Stimulated activated CD8-positive, alpha-beta memory T cell treated with anti-CD3 and anti-CD28 coated beads, Interleukin-7, amount 100 ng/mL, for 1 hour (primary cell): ENCODE measurements around the gene HSPBP1.

Source experiments
- DNase-seq, 2 donors: peaks; one replicate each; pipeline ENCODE4 v3.0.0-alpha.2; 2020; ENCODE audit warnings: low read depth in 2 of 2

The HSPBP1 gene

GRCh38 chr19:55275851-55276719 lies 3.8 kb downstream of the HSPBP1 start:
- no peak for DNase-seq

GRCh38 chr19:55273978-55274707 lies 5.8 kb downstream of the HSPBP1 start:
- DNase-seq: no peak

GRCh38 chr19:55272142-55272541 lies 7.8 kb downstream of the HSPBP1 start:
- DNase-seq: no peak

- DNase-seq: no peak
These were observed 9.6 kb downstream of the HSPBP1 start for GRCh38 chr19:55270172-55270942.

- DNase-seq: no peak
These were observed 10.6 kb downstream of the HSPBP1 start for GRCh38 chr19:55269299-55269698.

GRCh38 chr19:55266840-55267239 lies 13.1 kb downstream of the HSPBP1 start:
- DNase-seq: no peak

GRCh38 chr19:55266404-55266803 lies 13.5 kb downstream of the HSPBP1 start:
- no peak for DNase-seq

- DNase-seq: no peak
These were observed 14.1 kb downstream of the HSPBP1 start for GRCh38 chr19:55265723-55266386.

- no peak for DNase-seq
These were observed 14.7 kb downstream of the HSPBP1 start for GRCh38 chr19:55265173-55265572.

GRCh38 chr19:55264531-55264930 lies 15.4 kb downstream of the HSPBP1 start:
- no peak for DNase-seq

GRCh38 chr19:55262359-55262758 lies 17.6 kb downstream of the HSPBP1 start:
- no peak for DNase-seq

GRCh38 chr19:55261671-55262126 lies 18.2 kb downstream of the HSPBP1 start:
- DNase-seq: no peak

- DNase-seq: no peak
These were observed 20.2 kb downstream of the HSPBP1 start for GRCh38 chr19:55259540-55260210.

- DNase-seq: peak; percentile 82 to 84
These were observed 20.9 kb downstream of the HSPBP1 start, which contains the start of gene PPP6R1 for GRCh38 chr19:55258828-55259539. Gene PPP6R1 (minus strand): TSS chr19:55259017. CDS start chr19:55247103, 11,914 bp downstream.

- DNase-seq: no peak
These were observed 21.5 kb downstream of the HSPBP1 start for GRCh38 chr19:55258476-55258827.

GRCh38 chr19:55257461-55258420 lies 22.2 kb downstream of the HSPBP1 start:
- DNase-seq: no peak

- no peak for DNase-seq
These were observed 23.1 kb downstream of the HSPBP1 start for GRCh38 chr19:55256562-55257460.
